Activated CD4-positive, CD25-positive, alpha-beta regulatory T cell (primary cell): ENCODE measurements around the gene UBXN6.

Experiments
- DNase-seq, 4 experiments: peaks; one replicate each; lab custom pipeline; 2025; lab: John Stamatoyannopoulos, UW

The UBXN6 gene

GRCh38 chr19:4456843-4457653 is 546 bp downstream of the UBXN6 start:
- peak in 2 of 4 experiments; percentile 40 to 42 for DNase-seq

- no peak for DNase-seq
These were observed 1.1 kb downstream of the UBXN6 start for GRCh38 chr19:4456476-4456842.

- no peak for DNase-seq
These were observed 1.7 kb downstream of the UBXN6 start for GRCh38 chr19:4455719-4456475.

GRCh38 chr19:4454747-4455718 is 2.6 kb downstream of the UBXN6 start:
- no peak for DNase-seq

- DNase-seq, result no peak
These were observed 4.1 kb downstream of the UBXN6 start for GRCh38 chr19:4453232-4454179.

- no peak for DNase-seq
These were observed 5.2 kb downstream of the UBXN6 start for GRCh38 chr19:4452230-4452990.

GRCh38 chr19:4449639-4450028 is 8.0 kb downstream of the UBXN6 start:
- no peak for DNase-seq

- no peak for DNase-seq
These were observed 8.5 kb downstream of the UBXN6 start for GRCh38 chr19:4449022-4449638.

- no peak for DNase-seq
These were observed 9.2 kb downstream of the UBXN6 start for GRCh38 chr19:4448147-4448985.

- DNase-seq, result no peak
These were observed 10.1 kb downstream of the UBXN6 start for GRCh38 chr19:4447327-4448146.

- DNase-seq, result no peak
These were observed 10.8 kb downstream of the UBXN6 start for GRCh38 chr19:4446704-4447200.

- DNase-seq, result no peak
These were observed 11.5 kb downstream of the UBXN6 start for GRCh38 chr19:4445963-4446703.

- DNase-seq, result no peak
These were observed 12.5 kb downstream of the UBXN6 start for GRCh38 chr19:4444765-4445741.

- DNase-seq, result no peak
These were observed 13.4 kb downstream of the UBXN6 start for GRCh38 chr19:4443966-4444764.

- DNase-seq, result no peak
These were observed 14.4 kb downstream of the UBXN6 start for GRCh38 chr19:4443188-4443587.
